HepG2 (cell line): ENCODE results near the gene PLD1. TPM values are rescaled to one million over a fixed set of nuclear protein-coding genes. Genes with fewer than 3 reads are reported as not detected.

Experiments
- ATAC-seq: fragments of 200-7000 bp; cut with Tn5 transposase; 3 replicates; pipeline ENCODE4 v1.9.1; 2020; ENCODE audit warnings: mild to moderate bottlenecking, moderate library complexity
- BruUV-seq: library from RNA; stranded (reverse); fragments of 400-500 nt; replicated peaks from 2 replicates; lab custom pipeline; 2021; lab: Mats Ljungman, UMichigan
- CTCF ChIA-PET: fragments of 300-600 bp; formaldehyde crosslinking; extraction: SDS; loops from one replicate; lab custom pipeline; 2021; ENCODE audit warnings: low total read pairs, inconsistent platforms, low intra/inter-chr PET ratio; lab: Yijun Ruan, JAX
- POLR2A ChIA-PET: fragments of 350-600 bp; sonication (Branson Sonifier 250); formaldehyde crosslinking; loops from one replicate; lab custom pipeline; 2020; ENCODE audit warnings: antibody characterized with exemption, inconsistent platforms; lab: Yijun Ruan, JAX
- DNase-seq: peaks from one replicate; pipeline ENCODE4 v3.0.0-alpha.2; 2015; ENCODE audit warnings: low spot score
- FAIRE-seq: peaks from 3 replicates; lab custom pipeline; 2011; peaks lifted over from hg19 to GRCh38; lab: Jason Lieb, UNC
- H2AFZ ChIP-seq: one replicate; pipeline ENCODE4 v1.6.1; 2011; ENCODE audit warnings: low read length, inconsistent platforms
- H3K27ac ChIP-seq: fragments of 300-600 bp; 3 replicates; pipeline ENCODE4 v1.8.0; 2011; ENCODE audit warnings: mixed run types, mild to moderate bottlenecking, mixed read lengths, low read length, inconsistent platforms; ENCODE audit not compliant: insufficient read depth; ENCODE audit errors: extremely low read length
- H3K27me3 ChIP-seq, 2 experiments: fragments of 200-600 bp in 1 of 2; 2 replicates in 1 of 2; 3 replicates in 1 of 2; pipeline versions ENCODE4 v1.6.0 to v1.8.0; 2011; ENCODE audit warnings: low read length in 2 of 2, mild to moderate bottlenecking in 2 of 2, moderate library complexity in 2 of 2, inconsistent platforms in 1 of 2; ENCODE audit not compliant: insufficient read depth in 2 of 2, control insufficient read depth in 1 of 2
- H3K36me3 ChIP-seq, 2 experiments: fragments of 200-600 bp in 1 of 2; replicated peaks in 1 of 2; 2 replicates in 1 of 2; 3 replicates in 1 of 2; pipeline versions ENCODE4 v1.5.1 to v1.8.0; 2011; ENCODE audit warnings: low read length in 2 of 2, inconsistent platforms in 1 of 2; ENCODE audit not compliant: insufficient read depth in 2 of 2, control insufficient read depth in 1 of 2
- H3K4me1 ChIP-seq: 2 replicates; pipeline ENCODE4 v1.5.1; 2012; ENCODE audit warnings: low read length, inconsistent platforms; ENCODE audit not compliant: insufficient read depth
- H3K4me2 ChIP-seq: 2 replicates; pipeline ENCODE4 v1.6.0; 2011; ENCODE audit warnings: low read depth, low read length, inconsistent platforms
- H3K4me3 ChIP-seq, 3 experiments: fragments of 200-600 bp in 1 of 3; sonication (generic), shearing (Covaris generic) in 1 of 3; replicated peaks in 1 of 3; 2 replicates each; pipeline ENCODE4 v1.5.1; 2011 to 2016; ENCODE audit warnings: low read length in 3 of 3, inconsistent platforms in 2 of 3, low read depth in 2 of 3, mild to moderate bottlenecking in 2 of 3, control low read depth in 1 of 3, mixed read lengths in 1 of 3; ENCODE audit not compliant: insufficient read depth in 1 of 3
- H3K79me2 ChIP-seq: one replicate; pipeline ENCODE4 v1.6.1; 2011; ENCODE audit warnings: low read length, inconsistent platforms; ENCODE audit not compliant: insufficient read depth
- H3K9ac ChIP-seq: 2 replicates; pipeline ENCODE4 v1.6.0; 2011; ENCODE audit warnings: mild to moderate bottlenecking, low read depth, low read length, inconsistent platforms; ENCODE audit not compliant: insufficient read depth
- H3K9me3 ChIP-seq: 2 replicates; pipeline ENCODE4 v1.5.1; 2012; ENCODE audit warnings: mild to moderate bottlenecking, low read length
- H4K20me1 ChIP-seq: 2 replicates; pipeline ENCODE4 v1.6.0; 2011; ENCODE audit warnings: inconsistent platforms, mild to moderate bottlenecking, low read length, moderate library complexity; ENCODE audit not compliant: insufficient read depth
- BHLHE40 ChIP-seq: IDR thresholded peaks from 2 replicates; pipeline ENCODE4 v1.6.1; 2011; ENCODE audit warnings: low read length, improper control_type of control experiment
- NFE2 ChIP-seq: sonication (generic); formaldehyde crosslinking; IDR thresholded peaks from 2 replicates; pipeline ENCODE4 v1.4.0; 2020; ENCODE audit warnings: missing genetic modification reagents
- NR2F2 ChIP-seq: IDR thresholded peaks from 2 replicates; pipeline ENCODE4 v1.6.1; 2012; ENCODE audit warnings: low read depth, inconsistent platforms, borderline replicate concordance
- RBM39 ChIP-seq: fragments of 200-400 bp; formaldehyde crosslinking; IDR thresholded peaks from one replicate; pipeline ENCODE4 v1.6.1; 2018; ENCODE audit warnings: antibody characterized with exemption, mild to moderate bottlenecking, low read depth, low read length; ENCODE audit not compliant: poor library complexity, severe bottlenecking
- SRY ChIP-seq: sonication (generic); formaldehyde crosslinking; IDR thresholded peaks from 2 replicates; pipeline ENCODE4 v1.8.0; 2022; ENCODE audit warnings: mild to moderate bottlenecking, missing genetic modification reagents
- TOPORS ChIP-seq: sonication (generic); formaldehyde crosslinking; IDR thresholded peaks from 2 replicates; pipeline ENCODE4 v1.8.0; 2023; ENCODE audit warnings: mild to moderate bottlenecking, missing genetic modification reagents
- ZC3H4 ChIP-seq: sonication (generic); formaldehyde crosslinking; IDR thresholded peaks from 2 replicates; pipeline ENCODE4 v1.4.0; 2020; ENCODE audit warnings: missing genetic modification reagents, borderline replicate concordance
- ZFP36L1 ChIP-seq: sonication (generic); formaldehyde crosslinking; IDR thresholded peaks from 2 replicates; pipeline ENCODE4 v1.8.0; 2022; ENCODE audit warnings: mild to moderate bottlenecking, missing genetic modification reagents, moderate library complexity
- ZKSCAN8 ChIP-seq: IDR thresholded peaks from 2 replicates; pipeline ENCODE4 v1.6.1; 2016; ENCODE audit warnings: borderline replicate concordance, missing genetic modification reagents, missing compliant biosample characterization
- ZSCAN12 ChIP-seq: sonication (generic); formaldehyde crosslinking; IDR thresholded peaks from 2 replicates; pipeline ENCODE4 v1.9.0; 2021; ENCODE audit warnings: mild to moderate bottlenecking, missing genetic modification reagents
- WGBS: methylation state at CpG from one replicate; pipeline ENCODE4 v1.1.6; 2017; ENCODE audit warnings: low lambda C conversion rate; 5-methylcytosine and 5-hydroxymethylcytosine counted together
- in situ Hi-C: cut with HindIII; loops from 2 replicates; pipeline ENCODE4 v1.10.0; 2017; ENCODE audit warnings: low pct_unique_long_range_greater_than_20kb; ENCODE audit not compliant: extremely low pct_ligation_motif_present
- intact Hi-C: fragments of 100-400 bp; cut with micrococcal nuclease; formaldehyde crosslinking; loops from one replicate; pipeline ENCODE4 v1.10.0; 2022; ENCODE audit not compliant: unreplicated experiment
- polyA plus RNA-seq, 8 experiments: library from polyadenylated mRNA; depleted of rRNA in 3 of 8; stranded (reverse) in 7 of 8; unstranded in 1 of 8; fragments of >200 nt; fragmentation: Illumina TruSeq in 4 of 8; extraction: Trizol in 4 of 8; gene quantifications; 2 replicates each; pipeline versions ENCODE4 v1.2.1 to v1.2.3, GENCODE V29; 2011 to 2016; ENCODE audit warnings: low read depth in 4 of 8, missing spikeins in 1 of 8, mixed read lengths in 1 of 8; ENCODE audit not compliant: insufficient read depth in 1 of 8
- total RNA-seq, 5 experiments: library from RNA; depleted of rRNA; stranded (reverse); fragments of >200 nt; fragmentation: Illumina TruSeq; extraction: Trizol; gene quantifications; 2 replicates each; pipeline ENCODE4 v1.2.3, GENCODE V29; 2016; ENCODE audit warnings: low read depth in 1 of 5
- TF ChIP-seq, protein P1 (sequence below): sonication (generic); formaldehyde crosslinking; conservative IDR thresholded peaks from 2 replicates; pipeline ENCODE4 v1.4.0; 2020; ENCODE audit warnings: missing genetic modification reagents
- TF ChIP-seq, protein P2 (sequence below), 2 experiments: fragments of 450-650 bp in 1 of 2; sonication (generic) in 1 of 2; formaldehyde crosslinking in 1 of 2; IDR thresholded peaks; 2 replicates each; pipeline versions ENCODE4 v1.6.1 to v1.8.0; 2016 to 2022; ENCODE audit warnings: antibody characterized with exemption in 1 of 2, mild to moderate bottlenecking in 1 of 2, missing genetic modification reagents in 1 of 2
- TF ChIP-seq, protein P3 (sequence below): sonication (generic); formaldehyde crosslinking; IDR thresholded peaks from 2 replicates; pipeline ENCODE4 v1.8.1; 2023; ENCODE audit warnings: mild to moderate bottlenecking, missing genetic modification reagents, borderline replicate concordance

The PLD1 gene
- total and polyA plus RNA-seq, 2 of the 13 experiments (the other 11 are each of a cell fraction or from before 2014, with no cell fraction given), result 27.1 to 59.4 TPM

DNA sequence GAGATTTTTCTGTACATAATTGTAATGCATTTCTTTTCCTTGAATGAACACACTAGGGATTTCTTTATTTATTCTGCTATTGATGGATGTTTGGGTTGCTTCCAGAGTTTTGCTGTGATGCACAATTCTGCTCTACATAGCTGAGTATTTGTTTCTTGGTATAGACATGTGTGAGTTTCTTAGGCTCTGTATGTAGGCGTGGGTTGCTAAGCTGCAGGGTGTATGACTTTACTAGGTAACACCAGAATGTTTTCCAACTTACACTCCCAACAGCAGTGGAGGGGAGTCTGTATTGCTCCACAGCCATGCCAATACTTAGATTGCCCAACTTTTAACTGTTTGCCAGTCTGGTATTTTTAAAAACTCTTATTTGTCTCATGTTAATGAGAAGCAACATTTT is 194.6 kb downstream of the PLD1 start:
- Histone ChIP-seq H3K4me3 (no peak overlapping the region), H3K9me3 (no peaks in the 10 kb centered on the region), H3K27ac (no peak overlapping the region), H4K20me1 (no peaks in the 10 kb centered on the region), H3K79me2 (no peaks in the 10 kb centered on the region), H3K36me3 (peaks cover 19 to 84% of the 10 kb centered on the region in 2 experiments), H3K9ac (no peak overlapping the region), H3K27me3 (no peaks in the 10 kb centered on the region), H3K4me1 (no peaks in the 10 kb centered on the region), H2AFZ (no peak overlapping the region), H3K4me2 (no peak overlapping the region)
- no peak for FAIRE-seq
- CTCF ChIA-PET, result no interaction called here
- intact Hi-C loops, result no loop called here
- 96% methylated on average over 1 of the region's 1 CpG for WGBS
- no TSS peak for BruUV-seq
- in situ Hi-C loops, result no loop called here
- no peak for ATAC-seq
- POLR2A ChIA-PET, result no interaction called here
- DNase-seq, result no peak
- TF ChIP-seq ZKSCAN8 (no peak), ZFP36L1 (no peak), NFE2 (no peak), TOPORS (CRISPR knock-in tag) (no peak), ZSCAN12 (CRISPR knock-in tag) (no peak), ZC3H4 (CRISPR knock-in tag) (no peak), SRY (CRISPR knock-in tag) (no peak), RBM39 (no peak), BHLHE40 (no peak), NR2F2 (no peak)
- TF ChIP-seq, protein P1, sequence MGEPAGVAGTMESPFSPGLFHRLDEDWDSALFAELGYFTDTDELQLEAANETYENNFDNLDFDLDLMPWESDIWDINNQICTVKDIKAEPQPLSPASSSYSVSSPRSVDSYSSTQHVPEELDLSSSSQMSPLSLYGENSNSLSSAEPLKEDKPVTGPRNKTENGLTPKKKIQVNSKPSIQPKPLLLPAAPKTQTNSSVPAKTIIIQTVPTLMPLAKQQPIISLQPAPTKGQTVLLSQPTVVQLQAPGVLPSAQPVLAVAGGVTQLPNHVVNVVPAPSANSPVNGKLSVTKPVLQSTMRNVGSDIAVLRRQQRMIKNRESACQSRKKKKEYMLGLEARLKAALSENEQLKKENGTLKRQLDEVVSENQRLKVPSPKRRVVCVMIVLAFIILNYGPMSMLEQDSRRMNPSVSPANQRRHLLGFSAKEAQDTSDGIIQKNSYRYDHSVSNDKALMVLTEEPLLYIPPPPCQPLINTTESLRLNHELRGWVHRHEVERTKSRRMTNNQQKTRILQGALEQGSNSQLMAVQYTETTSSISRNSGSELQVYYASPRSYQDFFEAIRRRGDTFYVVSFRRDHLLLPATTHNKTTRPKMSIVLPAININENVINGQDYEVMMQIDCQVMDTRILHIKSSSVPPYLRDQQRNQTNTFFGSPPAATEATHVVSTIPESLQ (CRISPR knock-in tag), result no peak
- TF ChIP-seq, protein P2, sequence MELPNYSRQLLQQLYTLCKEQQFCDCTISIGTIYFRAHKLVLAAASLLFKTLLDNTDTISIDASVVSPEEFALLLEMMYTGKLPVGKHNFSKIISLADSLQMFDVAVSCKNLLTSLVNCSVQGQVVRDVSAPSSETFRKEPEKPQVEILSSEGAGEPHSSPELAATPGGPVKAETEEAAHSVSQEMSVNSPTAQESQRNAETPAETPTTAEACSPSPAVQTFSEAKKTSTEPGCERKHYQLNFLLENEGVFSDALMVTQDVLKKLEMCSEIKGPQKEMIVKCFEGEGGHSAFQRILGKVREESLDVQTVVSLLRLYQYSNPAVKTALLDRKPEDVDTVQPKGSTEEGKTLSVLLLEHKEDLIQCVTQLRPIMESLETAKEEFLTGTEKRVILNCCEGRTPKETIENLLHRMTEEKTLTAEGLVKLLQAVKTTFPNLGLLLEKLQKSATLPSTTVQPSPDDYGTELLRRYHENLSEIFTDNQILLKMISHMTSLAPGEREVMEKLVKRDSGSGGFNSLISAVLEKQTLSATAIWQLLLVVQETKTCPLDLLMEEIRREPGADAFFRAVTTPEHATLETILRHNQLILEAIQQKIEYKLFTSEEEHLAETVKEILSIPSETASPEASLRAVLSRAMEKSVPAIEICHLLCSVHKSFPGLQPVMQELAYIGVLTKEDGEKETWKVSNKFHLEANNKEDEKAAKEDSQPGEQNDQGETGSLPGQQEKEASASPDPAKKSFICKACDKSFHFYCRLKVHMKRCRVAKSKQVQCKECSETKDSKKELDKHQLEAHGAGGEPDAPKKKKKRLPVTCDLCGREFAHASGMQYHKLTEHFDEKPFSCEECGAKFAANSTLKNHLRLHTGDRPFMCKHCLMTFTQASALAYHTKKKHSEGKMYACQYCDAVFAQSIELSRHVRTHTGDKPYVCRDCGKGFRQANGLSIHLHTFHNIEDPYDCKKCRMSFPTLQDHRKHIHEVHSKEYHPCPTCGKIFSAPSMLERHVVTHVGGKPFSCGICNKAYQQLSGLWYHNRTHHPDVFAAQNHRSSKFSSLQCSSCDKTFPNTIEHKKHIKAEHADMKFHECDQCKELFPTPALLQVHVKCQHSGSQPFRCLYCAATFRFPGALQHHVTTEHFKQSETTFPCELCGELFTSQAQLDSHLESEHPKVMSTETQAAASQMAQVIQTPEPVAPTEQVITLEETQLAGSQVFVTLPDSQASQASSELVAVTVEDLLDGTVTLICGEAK (IDR thresholded peaks at IDR 0.05), result no peak
- TF ChIP-seq, protein P2 (CRISPR knock-in tag; IDR thresholded peaks at IDR 0.05), result no peak
- TF ChIP-seq, protein P3, sequence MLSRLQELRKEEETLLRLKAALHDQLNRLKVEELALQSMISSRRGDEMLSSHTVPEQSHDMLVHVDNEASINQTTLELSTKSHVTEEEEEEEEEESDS (CRISPR knock-in tag), result no peak
